Measurements from ENCODE around the gene PPL.

DNA sequence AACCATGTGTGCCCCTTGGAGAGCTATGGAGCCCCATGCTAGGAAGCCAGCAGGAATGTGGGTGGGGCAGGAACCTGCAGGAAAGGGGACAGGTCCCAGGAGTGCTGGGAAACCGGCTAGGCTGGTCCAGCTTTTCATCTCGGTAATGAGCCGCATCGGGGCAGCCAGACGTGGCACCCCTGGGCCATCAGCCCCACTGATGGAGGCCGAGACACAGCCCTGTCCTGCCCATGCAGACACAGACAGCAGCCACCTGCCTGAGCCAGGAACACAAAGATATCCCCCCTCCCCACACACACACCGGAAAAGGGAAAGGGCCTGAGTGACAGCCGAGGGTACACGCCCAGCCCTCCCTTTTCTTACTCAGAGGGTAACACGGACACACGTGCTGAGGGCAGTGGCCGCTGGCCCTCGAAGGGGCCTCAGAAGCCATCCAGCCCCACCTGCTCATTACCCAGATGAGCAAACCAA is 18.1 kb downstream of the PPL start:
- TF ChIP-seq, protein P1, sequence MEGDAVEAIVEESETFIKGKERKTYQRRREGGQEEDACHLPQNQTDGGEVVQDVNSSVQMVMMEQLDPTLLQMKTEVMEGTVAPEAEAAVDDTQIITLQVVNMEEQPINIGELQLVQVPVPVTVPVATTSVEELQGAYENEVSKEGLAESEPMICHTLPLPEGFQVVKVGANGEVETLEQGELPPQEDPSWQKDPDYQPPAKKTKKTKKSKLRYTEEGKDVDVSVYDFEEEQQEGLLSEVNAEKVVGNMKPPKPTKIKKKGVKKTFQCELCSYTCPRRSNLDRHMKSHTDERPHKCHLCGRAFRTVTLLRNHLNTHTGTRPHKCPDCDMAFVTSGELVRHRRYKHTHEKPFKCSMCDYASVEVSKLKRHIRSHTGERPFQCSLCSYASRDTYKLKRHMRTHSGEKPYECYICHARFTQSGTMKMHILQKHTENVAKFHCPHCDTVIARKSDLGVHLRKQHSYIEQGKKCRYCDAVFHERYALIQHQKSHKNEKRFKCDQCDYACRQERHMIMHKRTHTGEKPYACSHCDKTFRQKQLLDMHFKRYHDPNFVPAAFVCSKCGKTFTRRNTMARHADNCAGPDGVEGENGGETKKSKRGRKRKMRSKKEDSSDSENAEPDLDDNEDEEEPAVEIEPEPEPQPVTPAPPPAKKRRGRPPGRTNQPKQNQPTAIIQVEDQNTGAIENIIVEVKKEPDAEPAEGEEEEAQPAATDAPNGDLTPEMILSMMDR (IDR thresholded peaks at IDR 0.05; ENCODE audit: borderline replicate concordance, extremely low read depth, low read length, poor library complexity, severe bottlenecking), result no peak
- no peak for TF ChIP-seq EZH2 (IDR thresholded peaks at IDR 0.05; ENCODE audit: borderline replicate concordance, low read depth, low read length, severe bottlenecking)

All from DND-41 (cell line).